Cardiac muscle cell (in vitro differentiated cells and primary cell): Measurements from ENCODE around the gene AKAP8L. TPM values are rescaled to one million over a fixed set of nuclear protein-coding genes. Genes with fewer than 3 reads are reported as not detected.

Experiments
- DNase-seq, 2 donors: peaks; one replicate each; pipeline versions ENCODE4 v3.0.0 to v3.0.0-alpha.2; 2010 to 2017; ENCODE audit warnings: low read depth in 1 of 2, low spot score in 1 of 2
- H3K27ac ChIP-seq: fragments of 200-600 bp; sonication (generic); 2 replicates; pipeline ENCODE4 v1.5.1; 2016
- H3K27me3 ChIP-seq: fragments of 200-600 bp; sonication (generic); 2 replicates; pipeline ENCODE4 v1.6.0; 2016; ENCODE audit warnings: control low read depth
- H3K36me3 ChIP-seq: fragments of 200-600 bp; sonication (generic); 2 replicates; pipeline ENCODE4 v1.5.1; 2016; ENCODE audit warnings: control low read depth
- H3K4me1 ChIP-seq: fragments of 200-600 bp; sonication (generic); 2 replicates; pipeline ENCODE4 v1.8.1; 2017; ENCODE audit warnings: low read depth, mild to moderate bottlenecking, mixed run types
- H3K4me3 ChIP-seq: fragments of 200-600 bp; sonication (generic); 2 replicates; pipeline ENCODE4 v1.5.1; 2016; ENCODE audit warnings: mild to moderate bottlenecking
- H3K9me3 ChIP-seq: fragments of 200-600 bp; sonication (generic); 2 replicates; pipeline ENCODE4 v1.5.1; 2017; ENCODE audit warnings: low read depth, mild to moderate bottlenecking, control low read depth
- polyA plus RNA-seq: library from polyadenylated mRNA; unstranded; fragments of >200 nt; fragmentation: Nextera tagmentation; extraction: Ambion mirVana; gene quantifications from 2 replicates; pipeline ENCODE4 v1.2.1, GENCODE V29; 2016
- total RNA-seq: library from RNA; depleted of rRNA; stranded (reverse); fragments of >200 nt; gene quantifications from 2 replicates; pipeline ENCODE4 v1.2.3, GENCODE V29; 2016
- TF ChIP-seq, protein P1 (sequence below): IDR thresholded peaks from 2 replicates; pipeline ENCODE4 v1.5.1; 2012; ENCODE audit warnings: low read depth, mild to moderate bottlenecking, low read length

Gene AKAP8L
- total and polyA plus RNA-seq, 2 experiments from 2014 or later: 235 to 410 TPM

DNA sequence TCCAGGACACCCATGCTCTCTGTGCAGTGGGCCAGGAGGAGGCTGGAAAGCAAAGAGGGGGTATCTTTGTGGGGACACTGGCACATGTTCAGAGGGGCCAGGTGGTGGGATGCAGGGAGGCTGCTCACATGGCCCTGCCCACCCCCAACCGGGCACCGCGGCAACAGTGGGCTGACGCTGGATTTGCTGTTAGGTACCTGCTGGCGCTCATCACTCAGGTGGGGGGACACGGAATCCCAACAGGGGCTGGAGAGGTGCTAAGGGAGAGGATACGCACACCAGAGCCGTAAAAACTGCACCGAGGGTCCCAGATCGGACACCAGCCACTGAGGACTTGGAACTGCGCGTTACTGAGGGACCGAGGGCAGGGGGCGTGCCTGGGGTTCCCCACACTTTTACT is 19.2 kb downstream of the AKAP8L start:
- no peak for DNase-seq
- H3K27ac ChIP-seq: no peak overlapping the region
- H3K4me1 ChIP-seq: peaks cover 23% of the 10 kb centered on the region
- no peak overlapping the region for H3K4me3 ChIP-seq
- TF ChIP-seq, protein P1, sequence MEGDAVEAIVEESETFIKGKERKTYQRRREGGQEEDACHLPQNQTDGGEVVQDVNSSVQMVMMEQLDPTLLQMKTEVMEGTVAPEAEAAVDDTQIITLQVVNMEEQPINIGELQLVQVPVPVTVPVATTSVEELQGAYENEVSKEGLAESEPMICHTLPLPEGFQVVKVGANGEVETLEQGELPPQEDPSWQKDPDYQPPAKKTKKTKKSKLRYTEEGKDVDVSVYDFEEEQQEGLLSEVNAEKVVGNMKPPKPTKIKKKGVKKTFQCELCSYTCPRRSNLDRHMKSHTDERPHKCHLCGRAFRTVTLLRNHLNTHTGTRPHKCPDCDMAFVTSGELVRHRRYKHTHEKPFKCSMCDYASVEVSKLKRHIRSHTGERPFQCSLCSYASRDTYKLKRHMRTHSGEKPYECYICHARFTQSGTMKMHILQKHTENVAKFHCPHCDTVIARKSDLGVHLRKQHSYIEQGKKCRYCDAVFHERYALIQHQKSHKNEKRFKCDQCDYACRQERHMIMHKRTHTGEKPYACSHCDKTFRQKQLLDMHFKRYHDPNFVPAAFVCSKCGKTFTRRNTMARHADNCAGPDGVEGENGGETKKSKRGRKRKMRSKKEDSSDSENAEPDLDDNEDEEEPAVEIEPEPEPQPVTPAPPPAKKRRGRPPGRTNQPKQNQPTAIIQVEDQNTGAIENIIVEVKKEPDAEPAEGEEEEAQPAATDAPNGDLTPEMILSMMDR: no peak
- H3K27me3 ChIP-seq: no peaks in the 10 kb centered on the region
- no peaks in the 10 kb centered on the region for H3K9me3 ChIP-seq
- H3K36me3 ChIP-seq: peaks cover 50% of the 10 kb centered on the region

DNA sequence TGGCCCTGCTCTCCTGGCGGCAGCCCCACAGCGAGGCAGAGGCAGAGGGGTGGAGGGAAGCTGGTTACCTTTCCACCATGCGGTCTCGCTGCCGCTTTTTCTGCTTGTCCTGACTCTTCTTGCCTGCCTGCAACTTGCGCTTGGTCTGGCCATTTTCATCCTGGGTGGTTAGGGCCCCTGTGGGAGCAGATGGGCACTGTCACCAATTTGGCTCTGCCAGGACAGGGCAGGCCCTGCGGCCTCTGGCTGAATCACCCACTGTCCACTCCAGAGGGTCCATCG is 19.6 kb downstream of the AKAP8L start:
- TF ChIP-seq, protein P1: no peak
- Histone ChIP-seq H3K4me3 (no peak overlapping the region), H3K27ac (no peak overlapping the region), H3K27me3 (no peaks in the 10 kb centered on the region), H3K36me3 (peaks cover 55% of the 10 kb centered on the region), H3K4me1 (peaks cover 19% of the 10 kb centered on the region), H3K9me3 (no peaks in the 10 kb centered on the region)
- no peak for DNase-seq

DNA sequence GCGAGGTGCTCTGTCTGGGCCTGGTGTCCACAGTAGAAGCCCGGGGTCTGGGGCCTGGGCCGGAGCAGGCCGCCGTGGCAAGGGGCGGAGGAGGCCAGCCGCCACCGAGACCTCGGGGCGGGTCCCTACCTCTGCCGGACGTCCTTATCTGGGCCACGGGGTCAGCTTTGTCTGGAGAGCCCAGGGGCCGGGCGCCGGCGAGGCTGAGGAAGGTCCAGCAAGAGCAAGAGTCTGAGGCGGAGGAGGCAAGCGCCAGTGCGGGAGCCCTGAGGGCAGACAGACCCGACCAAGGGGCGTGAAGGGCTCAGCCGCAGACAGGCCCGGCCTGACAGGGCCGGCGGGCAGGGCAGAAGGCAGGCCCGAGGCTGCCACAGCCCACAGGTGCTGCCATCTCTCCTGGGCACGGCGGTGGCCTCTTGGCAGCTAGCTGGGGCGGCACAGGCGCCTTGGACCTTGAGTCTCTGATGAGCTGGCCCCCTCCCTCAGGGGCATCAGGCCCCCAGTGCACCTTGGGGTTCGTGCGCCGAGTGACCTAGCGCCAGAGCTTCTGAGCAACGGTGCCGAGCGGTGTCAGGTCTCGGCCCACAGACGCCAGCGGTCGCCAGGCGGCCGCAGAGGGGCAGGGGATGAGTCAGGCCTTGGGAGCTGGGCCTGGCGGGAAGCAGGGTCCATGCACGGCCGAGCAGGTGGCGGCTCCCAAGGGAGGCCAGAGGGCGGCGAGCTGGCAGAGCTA is 20.1 kb downstream of the AKAP8L start:
- H3K36me3 ChIP-seq: peaks cover 58% of the 10 kb centered on the region
- no peak overlapping the region for H3K4me3 ChIP-seq
- H3K27me3 ChIP-seq: no peaks in the 10 kb centered on the region
- H3K27ac ChIP-seq: no peak overlapping the region
- TF ChIP-seq, protein P1: no peak
- H3K4me1 ChIP-seq: peaks cover 13% of the 10 kb centered on the region
- H3K9me3 ChIP-seq: no peaks in the 10 kb centered on the region
- DNase-seq: no peak

DNA sequence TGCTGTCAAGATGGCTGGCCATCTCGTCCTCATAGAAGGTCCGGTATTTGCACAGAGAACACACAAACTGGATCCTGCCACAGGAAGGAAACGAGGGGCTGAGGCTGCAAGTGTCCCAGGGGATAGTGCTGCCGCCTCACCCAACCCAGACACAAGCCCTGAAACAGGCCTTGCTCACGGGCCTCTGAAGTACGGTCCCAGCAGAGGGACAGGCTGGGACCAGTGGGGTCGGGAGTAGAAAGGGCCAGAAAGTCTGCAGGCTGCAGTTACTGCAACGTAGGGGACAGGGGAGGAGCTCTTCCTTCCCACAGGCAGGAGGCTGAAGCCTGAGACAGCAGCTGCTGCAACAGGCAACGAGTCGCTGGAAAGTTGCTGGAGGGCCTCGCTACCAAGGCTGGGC is 21.0 kb downstream of the AKAP8L start:
- Histone ChIP-seq H3K27ac (no peak overlapping the region), H3K27me3 (no peaks in the 10 kb centered on the region), H3K9me3 (no peaks in the 10 kb centered on the region), H3K4me1 (peaks cover 5% of the 10 kb centered on the region), H3K36me3 (peaks cover 65% of the 10 kb centered on the region), H3K4me3 (no peak overlapping the region)
- no peak for DNase-seq
- TF ChIP-seq, protein P1: no peak

DNA sequence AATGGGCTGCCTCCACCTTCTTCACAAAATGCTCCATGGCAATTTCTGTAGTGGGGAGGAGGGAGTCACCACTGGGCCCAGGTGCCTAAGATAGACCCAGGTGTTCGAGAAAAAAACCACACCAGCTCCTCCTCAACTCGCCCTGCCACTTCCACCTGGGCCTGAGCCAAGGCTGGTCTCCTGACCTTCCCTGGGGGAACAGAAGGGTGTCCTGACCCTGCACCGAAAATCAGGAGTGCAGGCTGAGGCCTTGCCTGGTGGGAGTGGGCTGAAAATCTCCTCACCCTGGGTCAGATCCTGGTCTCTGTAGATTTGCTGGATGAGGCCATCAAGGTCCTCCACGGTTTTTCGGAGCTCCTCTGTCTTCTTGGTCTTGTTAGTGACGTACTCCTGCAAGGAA is 21.6 kb downstream of the AKAP8L start:
- Histone ChIP-seq H3K36me3 (peaks cover 68% of the 10 kb centered on the region), H3K4me3 (no peak overlapping the region), H3K27ac (no peak overlapping the region), H3K9me3 (no peaks in the 10 kb centered on the region), H3K4me1 (peaks cover 5% of the 10 kb centered on the region), H3K27me3 (no peaks in the 10 kb centered on the region)
- TF ChIP-seq, protein P1: no peak
- DNase-seq: no peak
